GM19099 (cell line): Measurements from ENCODE around the gene SLC4A8.

Experiments used
- POLR2A ChIP-seq: IDR thresholded peaks from 3 replicates; pipeline ENCODE4 v1.6.1; 2011; ENCODE audit warnings: low read depth; ENCODE audit not compliant: insufficient read length; ENCODE audit errors: extremely low read depth

SLC4A8 gene

DNA sequence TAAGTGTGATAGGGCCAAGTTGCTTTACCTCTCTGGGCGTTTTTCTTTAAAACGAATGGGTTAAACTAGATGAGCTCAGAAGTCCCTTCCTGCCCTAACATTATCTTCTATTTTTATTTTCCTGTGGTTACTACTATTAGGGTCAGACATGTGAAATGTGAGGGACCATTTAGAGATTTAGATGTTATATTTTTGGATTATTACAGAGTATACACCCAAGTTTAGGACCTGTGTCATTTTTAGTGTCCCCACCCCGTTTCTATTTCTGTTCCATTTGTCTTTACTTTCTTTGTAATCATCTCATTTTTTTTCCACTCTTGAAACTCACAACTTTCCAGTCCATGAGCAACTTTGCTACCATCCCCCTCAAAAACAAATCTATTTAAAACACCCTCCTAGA, 56.3 kb downstream of the SLC4A8 start:
- no peak for TF ChIP-seq POLR2A

DNA sequence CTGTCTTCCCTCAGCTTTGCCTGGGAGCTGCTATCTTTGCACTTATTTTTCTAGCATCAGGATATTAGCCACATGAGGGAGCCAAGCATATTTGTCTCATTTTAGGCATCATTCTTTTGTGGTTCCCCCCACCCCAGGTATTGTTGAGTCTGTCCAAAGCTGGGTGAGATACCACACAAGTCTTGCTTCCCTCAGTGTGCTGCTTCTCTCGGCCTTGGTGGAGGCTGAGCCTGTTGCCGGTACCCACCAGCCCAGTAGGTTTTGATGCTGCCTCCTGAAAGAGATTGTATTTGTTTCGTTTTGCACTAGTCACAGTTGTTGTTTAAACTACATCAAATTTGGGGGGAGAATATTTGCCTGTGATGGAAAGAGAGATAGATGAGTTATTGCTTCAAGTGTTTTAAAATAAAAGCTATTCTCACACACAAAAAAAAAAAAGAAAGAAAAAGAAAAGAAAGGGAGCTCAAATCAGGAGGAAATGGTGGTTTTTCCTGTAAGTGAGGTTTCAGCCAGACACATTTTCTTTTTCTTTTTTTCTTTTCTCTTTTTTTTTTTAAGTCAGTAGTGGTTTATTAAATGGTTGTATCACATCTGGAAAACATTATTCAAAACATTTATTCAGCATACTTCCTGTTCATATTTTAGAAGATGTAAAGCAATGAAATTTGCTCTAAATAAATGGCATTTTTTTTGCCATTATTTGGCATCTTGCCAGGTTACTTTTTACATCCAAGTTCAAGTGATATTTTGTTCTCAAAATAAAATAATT, 58.5 kb downstream of the SLC4A8 start:
- no peak for TF ChIP-seq POLR2A

DNA sequence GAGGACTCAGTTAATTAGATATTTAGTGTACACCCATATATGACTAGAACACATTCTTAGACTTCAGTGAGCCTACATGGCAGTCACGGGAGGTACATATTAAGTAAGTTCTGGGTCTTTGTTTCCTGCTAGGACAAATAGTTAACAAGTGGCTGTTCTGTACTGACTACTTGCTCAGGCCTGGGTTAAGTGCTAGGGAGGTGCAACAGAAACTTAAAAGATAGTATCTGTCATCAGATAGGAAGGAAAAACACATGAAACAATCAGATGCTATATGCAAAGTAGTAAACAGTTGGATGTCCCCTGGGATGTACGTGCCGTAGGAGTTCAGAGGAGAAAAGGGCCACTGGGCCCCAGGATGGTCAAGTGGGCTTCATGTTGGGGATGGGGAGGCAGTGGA, 59.5 kb downstream of the SLC4A8 start:
- TF ChIP-seq POLR2A, result no peak

DNA sequence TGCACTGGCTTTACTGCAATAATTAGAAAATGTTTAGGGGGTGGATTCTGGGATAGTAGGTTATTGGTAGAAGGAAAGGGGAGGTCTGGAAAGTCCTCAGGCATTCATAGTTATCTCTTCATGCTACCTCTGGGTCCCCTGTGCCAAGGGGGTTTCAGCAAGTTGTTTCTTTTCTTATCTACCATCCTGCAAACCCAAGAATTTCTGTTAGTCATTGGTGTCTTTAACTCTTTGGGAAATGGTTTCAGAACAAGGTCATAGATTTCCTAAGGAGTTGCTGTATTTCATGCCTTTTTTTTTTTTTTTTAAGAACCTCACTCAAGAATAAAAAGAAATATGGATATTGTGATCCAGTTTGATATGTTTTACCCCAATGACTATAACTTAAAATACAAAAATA, 63.6 kb downstream of the SLC4A8 start:
- no peak for TF ChIP-seq POLR2A

DNA sequence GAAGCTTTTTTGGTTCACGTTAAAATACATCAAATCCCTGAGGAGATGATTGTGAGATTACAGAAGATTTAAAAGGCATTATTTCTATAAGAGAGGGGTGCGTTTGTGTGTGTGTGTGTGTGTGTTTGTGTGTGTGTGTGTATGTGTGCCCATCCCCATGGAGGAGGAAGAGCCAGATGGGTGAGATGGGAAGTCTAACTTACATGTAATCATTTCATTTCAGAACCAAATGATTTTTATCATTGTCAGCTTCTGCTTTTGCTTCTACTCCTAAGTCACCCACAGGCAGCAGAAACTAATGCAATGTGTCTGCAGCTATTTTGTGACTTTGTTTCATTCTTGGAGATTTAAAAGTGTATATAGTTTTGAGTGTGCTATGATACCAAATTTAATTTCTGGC, 68.7 kb downstream of the SLC4A8 start:
- no peak for TF ChIP-seq POLR2A

DNA sequence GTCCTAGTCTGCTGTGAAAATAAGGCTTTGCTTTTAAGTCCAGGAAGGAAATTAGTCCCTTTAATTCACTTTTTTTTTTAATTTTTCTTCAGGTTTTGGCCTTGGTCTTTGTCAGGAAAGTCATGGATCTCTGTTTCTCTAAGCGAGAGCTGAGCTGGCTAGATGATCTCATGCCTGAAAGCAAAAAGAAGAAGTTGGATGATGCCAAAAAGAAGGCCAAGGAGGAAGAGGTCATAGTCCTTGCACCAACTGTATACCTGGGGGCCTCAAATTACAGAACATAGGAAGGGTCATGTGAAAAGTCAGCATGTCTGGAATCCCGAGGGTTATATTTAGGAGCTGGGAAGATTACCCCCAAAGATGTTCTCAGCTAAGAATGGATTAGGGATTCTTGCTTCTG, 72.3 kb downstream of the SLC4A8 start:
- TF ChIP-seq POLR2A, result no peak

DNA sequence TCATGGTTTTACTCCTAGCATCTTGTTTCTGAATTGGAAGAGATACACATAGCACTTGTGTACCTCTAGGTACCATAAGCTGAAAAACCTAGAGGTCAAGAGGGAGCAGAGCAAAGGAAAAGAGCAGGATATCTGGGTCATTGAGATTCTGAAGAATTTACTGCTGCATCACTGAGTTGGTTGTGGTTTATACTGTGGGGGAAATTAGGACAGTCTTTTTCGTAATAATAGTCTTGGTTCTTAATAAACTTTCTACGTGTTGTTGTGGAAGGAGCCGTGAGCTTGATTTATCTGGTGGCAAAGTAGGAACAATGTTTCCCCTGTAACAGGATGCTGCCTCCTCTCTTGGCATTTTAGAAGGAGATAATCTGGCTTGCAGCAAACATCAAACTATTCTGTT, 80.2 kb downstream of the SLC4A8 start:
- no peak for TF ChIP-seq POLR2A

DNA sequence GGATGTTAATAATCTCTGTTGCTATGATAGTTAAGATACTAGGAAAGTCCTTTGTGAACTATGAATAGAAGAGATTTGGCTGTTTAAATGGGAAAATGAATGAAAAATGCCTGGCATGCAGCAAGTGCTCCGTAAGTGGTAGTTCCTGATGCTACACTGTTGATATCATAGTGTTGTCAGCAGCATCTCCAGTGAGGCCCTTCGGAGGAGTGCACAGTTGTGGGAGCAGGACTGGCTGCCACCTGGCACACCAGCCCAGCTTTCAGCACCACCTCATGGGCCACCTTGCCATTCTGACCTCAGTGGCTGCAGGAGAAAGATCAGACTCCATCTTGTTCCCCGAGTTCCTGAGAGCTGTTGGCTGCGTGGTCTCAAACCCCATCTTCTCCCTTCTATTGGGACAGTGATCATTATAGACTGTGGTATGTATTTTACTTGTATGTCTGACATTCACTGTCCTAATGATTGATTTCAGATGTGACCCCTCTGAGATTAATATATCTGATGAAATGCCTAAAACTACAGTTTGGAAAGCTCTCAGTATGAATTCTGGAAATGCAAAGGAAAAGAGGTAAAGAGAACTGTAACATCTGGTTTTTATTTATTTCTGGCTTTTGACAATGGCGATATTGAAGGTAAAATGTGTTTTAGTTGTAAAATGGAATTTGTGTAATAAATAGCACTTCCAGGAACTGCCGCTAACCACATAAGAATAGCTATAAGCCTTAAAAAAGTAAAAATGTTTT, 80.9 kb downstream of the SLC4A8 start:
- no peak for TF ChIP-seq POLR2A

DNA sequence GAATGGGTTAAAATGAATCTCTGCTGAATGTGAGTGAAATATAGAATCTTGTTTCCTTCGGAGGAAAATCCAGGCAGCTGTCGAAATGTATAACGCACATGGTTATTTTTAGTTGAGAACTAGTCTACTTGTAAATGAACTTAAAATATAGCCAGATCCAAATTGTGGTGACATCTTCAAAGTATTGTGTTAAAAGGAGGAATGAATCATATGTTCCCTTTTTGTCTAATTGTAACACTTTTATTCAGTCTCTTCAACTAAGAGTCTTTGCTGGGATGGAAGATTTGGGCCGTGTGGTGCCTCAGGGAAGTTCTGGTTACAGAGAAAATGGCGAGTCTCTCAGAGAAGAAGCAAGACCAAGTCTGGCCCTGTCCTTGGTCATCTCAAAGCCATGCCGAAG, 82.5 kb downstream of the SLC4A8 start:
- TF ChIP-seq POLR2A, result no peak

DNA sequence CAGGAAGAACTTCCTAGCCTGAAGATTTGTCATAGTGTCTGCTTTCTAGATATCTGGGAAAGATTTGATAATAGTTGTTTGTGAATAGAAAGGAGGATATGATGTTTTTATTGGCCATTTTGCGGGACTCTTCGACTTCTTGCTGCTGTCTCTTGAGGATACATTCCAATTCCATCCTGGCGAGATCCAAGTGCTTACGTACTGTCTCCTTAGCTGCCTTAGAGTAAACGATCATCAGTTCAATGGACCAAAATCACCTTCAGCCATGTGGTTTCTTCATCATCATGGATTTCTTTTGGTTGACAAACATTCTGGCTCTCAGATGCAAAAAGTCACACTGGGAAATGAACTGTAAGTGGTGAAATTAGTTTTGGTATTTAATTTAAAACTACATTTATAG, 83.7 kb downstream of the SLC4A8 start:
- no peak for TF ChIP-seq POLR2A

DNA sequence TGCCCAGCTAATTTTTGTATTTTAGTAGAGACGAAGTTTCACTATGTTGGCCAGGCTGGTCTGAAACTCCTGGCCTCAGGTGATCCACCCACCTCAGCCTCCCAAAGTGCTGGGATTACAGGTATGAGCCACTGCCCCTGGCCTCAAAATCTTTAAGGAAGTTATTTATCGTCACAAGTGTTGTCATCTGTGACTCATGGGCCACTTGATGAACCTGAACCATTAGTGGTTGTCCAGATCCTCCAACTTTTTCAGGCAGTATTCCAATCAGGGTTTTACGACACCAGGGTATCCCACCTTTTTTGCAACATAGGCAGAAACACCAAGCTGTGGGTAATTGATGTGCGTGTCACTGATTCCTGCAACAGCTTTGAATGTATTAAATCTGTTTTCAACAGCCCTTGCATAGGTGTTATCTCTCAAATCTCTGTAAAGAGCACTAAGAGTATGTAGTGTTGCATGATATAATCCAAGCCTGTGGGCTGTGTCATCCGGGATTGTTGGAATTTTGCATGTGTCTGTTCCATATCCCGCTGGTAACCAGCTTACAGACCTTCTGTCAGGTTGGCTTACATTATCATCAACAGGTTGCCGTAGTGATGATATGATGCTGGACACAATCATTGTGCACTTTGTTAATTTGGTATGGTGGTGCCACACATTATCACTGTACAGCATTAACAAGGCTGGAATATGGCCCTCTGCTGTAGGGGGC, 87.1 kb downstream of the SLC4A8 start:
- no peak for TF ChIP-seq POLR2A

DNA sequence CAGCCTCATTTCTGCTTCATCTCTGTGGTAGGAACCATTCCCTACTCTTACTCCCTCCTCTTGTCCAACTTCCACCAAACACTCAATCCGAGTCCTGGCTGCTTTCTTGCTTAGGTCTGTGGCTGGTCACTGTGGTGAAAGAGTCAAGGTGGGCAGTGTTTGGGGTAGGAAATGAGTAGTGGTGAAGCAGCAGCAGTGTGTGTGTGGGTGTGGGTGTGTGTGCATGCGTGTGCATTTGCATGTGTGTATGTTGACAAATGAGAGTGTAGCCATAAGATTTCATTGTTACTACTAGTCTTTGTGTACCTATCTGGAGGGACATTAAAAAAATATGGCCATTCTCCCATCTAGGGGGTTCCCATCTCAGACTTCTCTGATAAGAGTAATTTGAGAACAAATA, 87.8 kb downstream of the SLC4A8 start:
- no peak for TF ChIP-seq POLR2A

DNA sequence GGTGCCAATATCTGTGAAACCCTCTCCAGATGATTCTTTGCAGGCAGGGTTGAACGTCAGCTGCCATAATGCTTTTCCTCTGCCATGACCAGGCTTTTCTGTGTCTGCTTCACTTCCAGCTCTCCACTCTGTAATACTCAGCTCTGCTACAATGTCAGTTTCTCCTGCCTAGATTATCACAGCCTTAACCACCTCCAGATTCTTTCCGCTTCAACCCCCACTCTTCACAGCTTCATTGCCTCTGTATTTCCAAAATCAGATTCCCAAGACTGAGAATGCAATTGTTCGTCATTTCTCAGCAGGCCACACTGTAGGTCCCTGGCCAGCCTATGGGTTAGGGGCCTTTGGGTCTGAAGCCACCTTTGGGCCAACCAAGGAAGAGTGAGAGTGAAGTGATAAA, 92.7 kb downstream of the SLC4A8 start:
- no peak for TF ChIP-seq POLR2A

DNA sequence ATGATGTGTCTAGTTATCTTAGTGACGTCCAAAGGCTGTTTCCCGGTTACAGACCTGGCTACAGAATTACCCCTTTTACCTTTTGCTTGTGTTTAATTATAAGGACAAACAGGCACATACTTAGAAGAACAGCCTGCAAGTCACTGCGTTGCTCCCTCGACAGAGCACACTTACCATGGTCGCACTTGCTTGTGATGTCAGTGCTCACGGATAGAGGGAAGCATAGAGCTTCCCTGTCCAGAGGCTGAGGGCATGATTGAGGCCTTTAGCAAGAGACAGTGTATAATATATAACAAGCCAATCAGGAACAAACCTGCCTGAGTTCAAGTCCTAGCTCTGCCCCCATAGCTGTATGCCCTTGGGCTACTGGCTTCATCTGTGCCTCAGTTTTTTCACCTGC, 93.2 kb downstream of the SLC4A8 start:
- TF ChIP-seq POLR2A, result no peak

DNA sequence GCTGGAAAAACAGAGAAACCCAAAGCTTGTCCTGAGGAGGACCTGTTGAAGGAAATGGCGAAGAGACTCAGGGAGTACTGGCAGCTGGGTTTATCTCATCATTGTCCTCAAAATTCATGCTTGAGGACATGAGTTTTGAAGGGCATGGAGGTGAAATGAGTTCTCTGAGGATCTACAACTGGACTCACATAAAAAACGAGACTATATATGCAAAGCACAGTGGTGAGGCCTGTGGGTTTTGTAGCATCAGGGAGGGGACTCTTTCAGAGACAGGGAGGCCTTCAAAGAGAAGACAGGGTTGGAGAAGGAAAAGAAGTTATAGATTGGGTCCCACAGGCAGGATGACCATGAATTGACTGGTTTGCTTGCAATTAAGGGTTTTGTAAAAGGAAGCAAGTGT, 95.1 kb downstream of the SLC4A8 start:
- TF ChIP-seq POLR2A, result no peak
